ENCODE measurements around the gene SETX.

- no peak for TF ChIP-seq CTCF (conservative IDR thresholded peaks at IDR 0.05; ENCODE audit: low read depth, low read length)
- no peak for TF ChIP-seq EZH2phosphoT487 (IDR thresholded peaks at IDR 0.05; ENCODE audit: borderline replicate concordance, low read length)
These were observed 49.6 kb upstream of the SETX start for GRCh38 chr9:132404228-132404881.
